Common myeloid progenitor, CD34-positive (primary cell): ENCODE results near the gene CSK.

Experiments
- CTCF ChIA-PET: fragments of 350-600 bp; sonication (Branson Sonifier 250); formaldehyde crosslinking; loops from one replicate; lab custom pipeline; 2021; ENCODE audit warnings: antibody characterized with exemption; lab: Charles Lee
- POLR2A ChIA-PET: fragments of 350-600 bp; sonication (Branson Sonifier 250); formaldehyde crosslinking; loops from one replicate; lab custom pipeline; 2021; ENCODE audit warnings: antibody characterized with exemption; lab: Charles Lee
- DNase-seq, 3 donors: peaks; one replicate each; pipeline versions ENCODE4 v3.0.0 to v3.0.0-alpha.2; 2013
- H3K27ac ChIP-seq, 2 experiments: 1 replicate in 1 of 2; 2 replicates in 1 of 2; pipeline ENCODE4 v1.7.0; 2013; ENCODE audit warnings: inconsistent platforms in 2 of 2, low read length in 2 of 2, mild to moderate bottlenecking in 2 of 2, low read depth in 1 of 2, moderate library complexity in 1 of 2; ENCODE audit not compliant: severe bottlenecking in 2 of 2, insufficient read depth in 1 of 2, poor library complexity in 1 of 2
- H3K27me3 ChIP-seq, 5 experiments: replicated peaks in 2 of 5; 1 replicate in 3 of 5; 2 replicates in 2 of 5; pipeline versions ENCODE4 v1.6.1 to v1.7.0; 2013; ENCODE audit warnings: low read length in 4 of 5, mild to moderate bottlenecking in 2 of 5, moderate library complexity in 2 of 5, inconsistent platforms in 1 of 5; ENCODE audit not compliant: insufficient read depth in 5 of 5, control insufficient read depth in 4 of 5
- H3K36me3 ChIP-seq, 4 experiments: 1 replicate in 2 of 4; 2 replicates in 2 of 4; pipeline versions ENCODE4 v1.6.1 to v1.7.0; 2013; ENCODE audit warnings: low read length in 3 of 4, control low read depth in 1 of 4, mild to moderate bottlenecking in 1 of 4; ENCODE audit not compliant: control insufficient read depth in 4 of 4, insufficient read depth in 4 of 4
- H3K4me1 ChIP-seq, 4 experiments: 1 replicate in 3 of 4; 2 replicates in 1 of 4; pipeline versions ENCODE4 v1.6.1 to v1.7.1; 2013; ENCODE audit warnings: low read length in 3 of 4, mild to moderate bottlenecking in 3 of 4, control low read depth in 1 of 4, inconsistent platforms in 1 of 4, moderate library complexity in 1 of 4; ENCODE audit not compliant: control insufficient read depth in 4 of 4, insufficient read depth in 4 of 4; ENCODE audit errors: control extremely low read depth in 1 of 4
- H3K4me3 ChIP-seq, 7 experiments: 1 replicate in 4 of 7; 2 replicates in 3 of 7; pipeline versions ENCODE4 v1.5.1 to v1.7.0; 2013; ENCODE audit warnings: mild to moderate bottlenecking in 7 of 7, low read length in 6 of 7, moderate library complexity in 6 of 7, inconsistent platforms in 2 of 7, low read depth in 2 of 7, control low read depth in 1 of 7; ENCODE audit not compliant: insufficient read depth in 4 of 7, control insufficient read depth in 1 of 7; ENCODE audit errors: extremely low read depth in 1 of 7
- H3K9me3 ChIP-seq, 5 experiments: 1 replicate in 4 of 5; 2 replicates in 1 of 5; pipeline versions ENCODE4 v1.6.1 to v1.7.1; 2013; ENCODE audit warnings: low read length in 4 of 5, mild to moderate bottlenecking in 2 of 5, inconsistent platforms in 1 of 5, low read depth in 1 of 5, moderate library complexity in 1 of 5; ENCODE audit not compliant: control insufficient read depth in 4 of 5, insufficient read depth in 2 of 5; ENCODE audit errors: control extremely low read depth in 1 of 5
- WGBS: methylation state at CpG from one replicate; pipeline ENCODE4 v1.1.5; 2013; ENCODE audit not compliant: insufficient coverage; 5-methylcytosine and 5-hydroxymethylcytosine counted together

CSK gene

DNA sequence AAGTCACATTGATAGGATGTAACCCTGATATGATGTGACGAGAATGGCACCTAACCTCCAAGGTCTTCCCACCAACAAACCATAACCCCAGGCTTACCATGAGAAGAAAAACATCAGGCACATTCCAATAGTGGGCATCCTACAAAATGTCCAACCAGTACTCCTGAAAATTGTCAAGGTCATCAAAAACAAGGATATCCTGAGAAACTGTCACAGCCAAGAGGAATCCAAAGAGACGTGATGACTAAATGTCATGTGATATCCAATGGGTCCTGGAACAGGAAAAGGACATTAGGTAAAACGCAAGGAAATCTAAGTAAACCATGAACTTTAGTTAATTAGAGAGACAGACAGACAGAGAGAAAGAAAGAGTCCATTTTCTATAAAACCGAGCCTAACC is 35.5 kb upstream of the CSK start:
- CTCF ChIA-PET, result interaction anchor here (0.7 to 1.3 kb wide), 2 partner anchors 23 to 114 kb away, joined by 3 read pairs; no protein-coding TSS in a partner anchor
- Histone ChIP-seq H3K9me3 (peaks cover 0 to 4% (median 4%) of the 10 kb centered on the region in 5 experiments), H3K4me3 (no peak overlapping the region), H3K27ac (no peak overlapping the region), H3K36me3 (no peaks in the 10 kb centered on the region), H3K27me3 (peaks cover 0 to 6% (median 0%) of the 10 kb centered on the region in 5 experiments), H3K4me1 (no peaks in the 10 kb centered on the region)
- WGBS, result 93% methylated on average over 2 of the region's 4 CpGs
- DNase-seq, result no peak
- POLR2A ChIA-PET, result no interaction called here

DNA sequence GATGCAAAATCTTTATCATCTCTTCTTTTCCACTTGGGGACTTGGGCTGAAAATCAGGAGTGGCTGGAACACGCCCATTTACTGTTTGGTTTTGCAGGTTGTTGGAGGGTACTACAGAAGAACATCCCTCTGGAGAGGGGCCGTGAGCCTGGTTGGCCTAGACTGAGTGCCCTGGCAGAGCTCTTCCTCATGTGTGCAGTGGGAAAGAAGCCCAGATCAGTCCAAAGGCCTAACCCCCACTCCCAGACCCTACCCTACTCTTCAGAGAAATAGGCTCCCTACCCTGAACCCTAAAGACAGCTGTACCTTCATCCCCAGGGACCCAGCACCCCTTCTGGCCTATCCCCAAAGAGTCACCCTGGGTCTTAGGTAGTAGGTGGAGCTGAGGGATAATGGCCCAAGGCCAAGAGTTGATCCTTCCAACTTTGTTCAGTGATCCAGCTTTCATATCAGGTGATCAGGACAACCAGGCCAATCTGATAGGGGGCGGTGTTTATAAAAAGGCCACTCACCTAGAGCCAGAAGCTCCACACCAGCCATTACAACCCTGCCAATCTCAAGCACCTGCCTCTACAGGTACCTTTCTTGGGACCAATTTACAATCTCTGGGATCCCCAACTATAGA is 33.4 kb upstream of the CSK start, which contains the start of gene CYP1A2:
Gene CYP1A2 (plus strand): TSS at position 524 of the 625 bp plus-strand sequence. CDS start 894 bp downstream, outside the sequence.
- Histone ChIP-seq H3K36me3 (no peaks in the 10 kb centered on the region), H3K4me3 (no peak within 1 kb of the TSS), H3K9me3 (no peaks in the 10 kb centered on the region), H3K27me3 (no peaks in the 10 kb centered on the region), H3K27ac (no peak within 1 kb of the TSS), H3K4me1 (no peaks in the 10 kb centered on the region)
- ChIA-PET POLR2A (no interaction called here), CTCF (interaction anchor here (0.7 to 1.1 kb wide), 3 partner anchors 10 to 45 kb away, joined by 3 to 4 read pairs (median 3); no protein-coding TSS in a partner anchor)
- WGBS, result 80% methylated on average over 1 of the region's 3 CpGs
- DNase-seq, result no peak

- no peak overlapping the region for H3K4me3 ChIP-seq
- no peaks in the 10 kb centered on the region for H3K36me3 ChIP-seq
- no peaks in the 10 kb centered on the region for H3K9me3 ChIP-seq
- H3K27me3 ChIP-seq, result no peaks in the 10 kb centered on the region
- no peak for DNase-seq
- ChIA-PET POLR2A (no interaction called here), CTCF (interaction anchor here (0.6 kb wide), 1 partner anchor 45 kb away, joined by 3 read pairs; no protein-coding TSS in a partner anchor)
- WGBS, result 98% methylated on average over 19 of the region's 20 CpGs
- H3K4me1 ChIP-seq, result no peaks in the 10 kb centered on the region
- H3K27ac ChIP-seq, result no peak overlapping the region
These were observed 32.0 kb upstream of the CSK start for GRCh38 chr15:74749832-74750231.

GRCh38 chr15:74750751-74751150 is 31.1 kb upstream of the CSK start:
- H3K4me1 ChIP-seq, result no peaks in the 10 kb centered on the region
- ChIA-PET CTCF (no interaction called here), POLR2A (interaction anchor here (0.8 kb wide), 1 partner anchor 68 kb away, joined by 3 read pairs; no protein-coding TSS in a partner anchor)
- 83% methylated on average over 1 of the region's 2 CpGs for WGBS
- H3K27ac ChIP-seq, result no peak overlapping the region
- H3K36me3 ChIP-seq, result no peaks in the 10 kb centered on the region
- DNase-seq, result no peak
- H3K27me3 ChIP-seq, result no peaks in the 10 kb centered on the region
- H3K4me3 ChIP-seq, result no peak overlapping the region
- H3K9me3 ChIP-seq, result no peaks in the 10 kb centered on the region

GRCh38 chr15:74752011-74752410 is 29.9 kb upstream of the CSK start:
- CTCF ChIA-PET, result interaction anchor here (1.1 to 1.5 kb wide), 2 partner anchors 17 to 120 kb away, joined by 3 to 4 read pairs; no protein-coding TSS in a partner anchor
- WGBS, result 95% methylated on average over 7 of the region's 8 CpGs

DNA sequence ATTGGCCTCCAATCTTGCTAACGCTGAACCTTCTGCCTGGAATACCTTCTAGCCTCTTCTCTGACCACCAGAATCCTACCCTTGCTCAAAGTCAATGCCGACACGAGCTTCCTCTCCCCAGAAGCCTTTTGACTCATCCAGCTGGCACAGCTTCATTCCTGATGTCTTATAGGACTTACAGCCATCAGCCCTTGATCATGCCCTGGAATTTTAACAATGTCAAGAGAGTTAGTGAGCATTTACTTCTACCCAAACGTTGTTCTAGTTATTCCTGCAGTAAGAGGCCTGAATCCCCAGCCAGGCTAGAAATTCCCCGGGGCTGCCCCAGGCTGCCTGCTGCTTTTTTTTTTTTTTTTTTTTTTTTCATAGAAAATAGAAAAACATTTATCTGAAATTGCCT is 29.3 kb upstream of the CSK start:
- H3K4me3 ChIP-seq, result no peak overlapping the region
- H3K27me3 ChIP-seq, result no peaks in the 10 kb centered on the region
- DNase-seq, result no peak
- H3K4me1 ChIP-seq, result no peaks in the 10 kb centered on the region
- ChIA-PET CTCF (interaction anchor here (1.5 kb wide), 1 partner anchor 121 kb away, joined by 3 read pairs; no protein-coding TSS in a partner anchor), POLR2A (interaction anchor here (0.6 kb wide), 1 partner anchor 14 kb away, joined by 9 read pairs; no protein-coding TSS in a partner anchor)
- WGBS, result 100% methylated on average over 3 of the region's 5 CpGs
- no peaks in the 10 kb centered on the region for H3K9me3 ChIP-seq
- H3K36me3 ChIP-seq, result no peaks in the 10 kb centered on the region
- no peak overlapping the region for H3K27ac ChIP-seq

More at GRCh38 chr15:74752011-74752410, 29.9 kb upstream of the CSK start:
- H3K4me3 ChIP-seq, result no peak overlapping the region
- no peak overlapping the region for H3K27ac ChIP-seq
- H3K27me3 ChIP-seq, result no peaks in the 10 kb centered on the region
- DNase-seq, result no peak
- no peaks in the 10 kb centered on the region for H3K4me1 ChIP-seq
- no peaks in the 10 kb centered on the region for H3K9me3 ChIP-seq
- no peaks in the 10 kb centered on the region for H3K36me3 ChIP-seq
- POLR2A ChIA-PET, result no interaction called here

DNA sequence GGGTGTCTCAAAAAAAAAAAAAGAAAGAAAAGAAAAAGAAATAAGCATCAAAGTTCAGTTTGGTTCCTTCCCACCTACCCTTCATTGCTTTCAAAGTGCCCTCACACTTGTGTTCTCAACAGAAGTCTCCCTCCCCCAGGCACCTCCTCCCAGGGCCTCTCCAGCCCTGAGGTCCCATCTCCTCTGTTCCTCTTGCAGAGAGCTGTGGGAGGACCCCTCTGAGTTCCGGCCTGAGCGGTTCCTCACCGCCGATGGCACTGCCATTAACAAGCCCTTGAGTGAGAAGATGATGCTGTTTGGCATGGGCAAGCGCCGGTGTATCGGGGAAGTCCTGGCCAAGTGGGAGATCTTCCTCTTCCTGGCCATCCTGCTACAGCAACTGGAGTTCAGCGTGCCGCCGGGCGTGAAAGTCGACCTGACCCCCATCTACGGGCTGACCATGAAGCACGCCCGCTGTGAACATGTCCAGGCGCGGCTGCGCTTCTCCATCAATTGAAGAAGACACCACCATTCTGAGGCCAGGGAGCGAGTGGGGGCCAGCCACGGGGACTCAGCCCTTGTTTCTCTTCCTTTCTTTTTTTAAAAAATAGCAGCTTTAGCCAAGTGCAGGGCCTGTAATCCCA is 27.2 kb upstream of the CSK start:
- DNase-seq, result no peak
- Histone ChIP-seq H3K4me3 (no peak overlapping the region), H3K9me3 (no peaks in the 10 kb centered on the region), H3K4me1 (no peaks in the 10 kb centered on the region), H3K27ac (no peak overlapping the region), H3K27me3 (no peaks in the 10 kb centered on the region), H3K36me3 (no peaks in the 10 kb centered on the region)
- POLR2A ChIA-PET, result no interaction called here
- 93% methylated on average over 10 of the region's 20 CpGs for WGBS
- CTCF ChIA-PET, result interaction anchor here (1.4 to 31.5 kb wide), 2 partner anchors 14 to 122 kb away, joined by 5 to 735 read pairs; no protein-coding TSS in a partner anchor
